RWPE1 (cell line): ENCODE measurements around the gene CEP152.
A peak's percentile ranks its signal among the peaks of the same experiment; 100 is the strongest.
"Not testable (repeated sequence)": the region's sequence is repeated elsewhere in the genome, so short reads cannot be mapped to it uniquely, and the experiment has no call there.

Source experiments
- CTCF ChIA-PET: fragments of 350-600 bp; sonication (Branson Sonifier 250); formaldehyde crosslinking; extraction: SDS; loops from one replicate; lab custom pipeline; 2021; lab: Yijun Ruan, JAX
- POLR2A ChIA-PET: fragments of 400-600 bp; formaldehyde crosslinking; extraction: SDS; loops from one replicate; lab custom pipeline; 2020; ENCODE audit warnings: antibody characterized with exemption; ENCODE audit not compliant: low non-redundant PET; lab: Yijun Ruan, JAX
- DNase-seq: peaks from one replicate; pipeline ENCODE4 v3.0.0; 2012; ENCODE audit warnings: low spot score
- H3K27ac ChIP-seq: fragments of 450-650 bp; 2 replicates; pipeline ENCODE4 v1.5.1; 2017
- CTCF ChIP-seq: fragments of 450-650 bp; conservative IDR thresholded peaks from 2 replicates; pipeline ENCODE4 v1.5.1; 2017; ENCODE audit warnings: low read depth, mild to moderate bottlenecking

The CEP152 gene

GRCh38 chr15:48810414-48811324, at the start of gene CEP152:
Gene CEP152 (minus strand): TSS chr15:48811069. CDS start chr15:48805649, 5,420 bp downstream.
- POLR2A ChIA-PET = no interaction called here
- H3K27ac ChIP-seq = peak within 1 kb of the TSS; percentile 82
- no peak for TF ChIP-seq CTCF
- DNase-seq = peak; percentile 99
- CTCF ChIA-PET = interaction anchor here (0.9 kb wide), 1 partner anchor 9 kb away, joined by 3 read pairs; no protein-coding TSS in a partner anchor

GRCh38 chr15:48859426-48859825, 48.6 kb upstream of the CEP152 start:
- H3K27ac ChIP-seq = no peak overlapping the region
- TF ChIP-seq CTCF = no peak
- POLR2A ChIA-PET = no interaction called here
- DNase-seq = no peak
- CTCF ChIA-PET = interaction anchor here (0.6 kb wide), 1 partner anchor 564 kb away, joined by 3 read pairs; no protein-coding TSS in a partner anchor

- H3K27ac ChIP-seq = no peak overlapping the region
- CTCF ChIA-PET = interaction anchor here (0.6 to 1.5 kb wide), 5 partner anchors 12 to 1287 kb away, joined by 3 to 5 read pairs (median 3); no protein-coding TSS in a partner anchor
- TF ChIP-seq CTCF = no peak
- DNase-seq = no peak
- POLR2A ChIA-PET = no interaction called here
These were observed 47.5 kb upstream of the CEP152 start for GRCh38 chr15:48858401-48858800.

- ChIA-PET POLR2A (no interaction called here), CTCF (interaction anchor here (0.7 kb wide), 3 partner anchors 22 to 478 kb away, joined by 3 read pairs; no protein-coding TSS in a partner anchor)
- no peak for TF ChIP-seq CTCF
- H3K27ac ChIP-seq = no peak overlapping the region
- DNase-seq = no peak
These were observed 46.1 kb upstream of the CEP152 start for GRCh38 chr15:48856942-48857341.

GRCh38 chr15:48855501-48856440, 44.9 kb upstream of the CEP152 start:
- DNase-seq = peak; percentile 40
- H3K27ac ChIP-seq = no peak overlapping the region
- POLR2A ChIA-PET = no interaction called here
- CTCF ChIA-PET = interaction anchor here (0.5 to 0.7 kb wide), 3 partner anchors 75 to 1190 kb away, joined by 3 read pairs; no protein-coding TSS in a partner anchor
- TF ChIP-seq CTCF = peak; percentile 64

GRCh38 chr15:48854434-48854833, 43.6 kb upstream of the CEP152 start:
- DNase-seq, CTCF ChIA-PET, H3K27ac ChIP-seq, POLR2A ChIA-PET: not testable (repeated sequence)
